SK-N-SH (cell line): ENCODE data around the gene BAHCC1. TPM values are rescaled to one million over a fixed set of nuclear protein-coding genes. Genes with fewer than 3 reads are reported as not detected.

Experiments used
- CTCF ChIA-PET: fragments of 300-600, 350-600 bp; formaldehyde crosslinking; extraction: SDS; loops from one replicate; lab custom pipeline; 2021; lab: Yijun Ruan, JAX
- POLR2A ChIA-PET: fragments of 350-600 bp; sonication (Branson Sonifier 250); formaldehyde crosslinking; extraction: SDS; loops from one replicate; lab custom pipeline; 2020; ENCODE audit warnings: antibody characterized with exemption, inconsistent platforms; lab: Yijun Ruan, JAX
- DNase-seq: peaks from one replicate; pipeline ENCODE4 v3.0.0; 2012
- H2AFZ ChIP-seq: fragments of 200-600 bp; sonication (generic); 2 replicates; pipeline ENCODE4 v1.8.1; 2016; ENCODE audit warnings: antibody characterized with exemption, mild to moderate bottlenecking, low read depth
- H3F3A ChIP-seq: fragments of 200-600 bp; sonication (generic); replicated peaks from 2 replicates; pipeline ENCODE3; 2016; ENCODE audit warnings: antibody characterized with exemption, mild to moderate bottlenecking; ENCODE audit not compliant: insufficient read depth
- H3K27ac ChIP-seq, 2 experiments: fragments of 200-500 bp in 1 of 2; fragments of 200-600 bp in 1 of 2; sonication (Bioruptor generic) in 1 of 2; sonication (generic), shearing (Covaris generic) in 1 of 2; 2 replicates each; pipeline versions ENCODE4 v1.5.1 to v1.6.1; 2014 to 2016; ENCODE audit warnings: low read depth in 2 of 2, inconsistent platforms in 1 of 2, low read length in 1 of 2, mild to moderate bottlenecking in 1 of 2, mixed read lengths in 1 of 2
- H3K27me3 ChIP-seq: fragments of 200-600 bp; sonication (generic), shearing (Covaris generic); 2 replicates; pipeline ENCODE4 v1.6.1; 2016; ENCODE audit warnings: mixed run types; ENCODE audit not compliant: insufficient read depth
- H3K36me3 ChIP-seq, 2 experiments: fragments of 200-500 bp in 1 of 2; fragments of 200-600 bp in 1 of 2; sonication (Bioruptor generic) in 1 of 2; sonication (generic) in 1 of 2; replicated peaks in 1 of 2; 2 replicates each; pipeline versions ENCODE3 to v1.5.1; 2014 to 2016; ENCODE audit warnings: low read length in 1 of 2, mild to moderate bottlenecking in 1 of 2; ENCODE audit not compliant: insufficient read depth in 2 of 2, control insufficient read depth in 1 of 2
- H3K4me1 ChIP-seq, 2 experiments: fragments of 200-500 bp in 1 of 2; fragments of 200-600 bp in 1 of 2; sonication (Bioruptor generic) in 1 of 2; sonication (generic), shearing (Covaris generic) in 1 of 2; 2 replicates each; pipeline versions ENCODE4 v1.5.1 to v1.6.1; 2014 to 2016; ENCODE audit warnings: low read depth in 1 of 2, low read length in 1 of 2, mixed run types in 1 of 2; ENCODE audit not compliant: insufficient read depth in 2 of 2, control insufficient read depth in 1 of 2
- H3K4me2 ChIP-seq: fragments of 200-600 bp; sonication (generic), shearing (Covaris generic); 2 replicates; pipeline ENCODE4 v1.6.1; 2017; ENCODE audit warnings: mixed run types
- H3K4me3 ChIP-seq, 2 experiments: fragments of 200-500 bp in 1 of 2; fragments of 200-600 bp in 1 of 2; sonication (Bioruptor generic) in 1 of 2; sonication (generic), shearing (Covaris generic) in 1 of 2; 2 replicates each; pipeline versions ENCODE4 v1.5.1 to v1.8.1; 2014 to 2016; ENCODE audit warnings: low read depth in 2 of 2, inconsistent platforms in 1 of 2, low read length in 1 of 2, mild to moderate bottlenecking in 1 of 2, mixed read lengths in 1 of 2, moderate library complexity in 1 of 2
- H3K79me2 ChIP-seq: fragments of 200-600 bp; sonication (generic); 2 replicates; pipeline ENCODE4 v1.8.1; 2017; ENCODE audit warnings: mild to moderate bottlenecking; ENCODE audit not compliant: insufficient read depth
- H3K9ac ChIP-seq: fragments of 200-600 bp; sonication (generic); 2 replicates; pipeline ENCODE4 v1.6.1; 2017; ENCODE audit warnings: mixed run types
- H3K9me2 ChIP-seq: fragments of 200-600 bp; sonication (generic); 2 replicates; pipeline ENCODE4 v1.6.1; 2017; ENCODE audit warnings: mixed run types
- H3K9me3 ChIP-seq: fragments of 200-600 bp; sonication (generic); 2 replicates; pipeline ENCODE4 v1.6.1; 2017; ENCODE audit warnings: mixed run types, mild to moderate bottlenecking, moderate library complexity
- H4K20me1 ChIP-seq: fragments of 200-600 bp; sonication (generic); 2 replicates; pipeline ENCODE4 v1.6.1; 2017; ENCODE audit warnings: mild to moderate bottlenecking, mixed run types; ENCODE audit not compliant: insufficient read depth
- ELF1 ChIP-seq: IDR thresholded peaks from 2 replicates; pipeline ENCODE4 v1.4.0; 2012
- EP300 ChIP-seq, 2 experiments: IDR thresholded peaks; 2 replicates each; pipeline versions ENCODE4 v1.4.0 to v1.6.1; 2012; ENCODE audit warnings: borderline replicate concordance in 1 of 2, low read depth in 1 of 2, low read length in 1 of 2
- EZH2phosphoT487 ChIP-seq: fragments of 200-600 bp; sonication (generic); IDR thresholded peaks from 2 replicates; pipeline ENCODE4 v1.6.1; 2017; ENCODE audit warnings: low read depth, mixed run types, mild to moderate bottlenecking, antibody characterized with exemption, moderate library complexity, borderline replicate concordance
- FOXJ3 ChIP-seq: sonication (generic); formaldehyde crosslinking; IDR thresholded peaks from 2 replicates; pipeline ENCODE4 v1.5.1; 2020; ENCODE audit warnings: mild to moderate bottlenecking, missing genetic modification reagents
- GATA2 ChIP-seq: sonication (generic); formaldehyde crosslinking; IDR thresholded peaks from 2 replicates; pipeline ENCODE4 v1.5.0; 2020; ENCODE audit warnings: mild to moderate bottlenecking, missing genetic modification reagents
- MEF2A ChIP-seq: IDR thresholded peaks from 2 replicates; pipeline ENCODE4 v1.4.0; 2012; ENCODE audit warnings: low read depth, borderline replicate concordance
- NFIC ChIP-seq: IDR thresholded peaks from 2 replicates; pipeline ENCODE4 v1.4.0; 2012; ENCODE audit warnings: borderline replicate concordance
- POLR2AphosphoS5 ChIP-seq: IDR thresholded peaks from 2 replicates; pipeline ENCODE4 v1.6.1; 2012; ENCODE audit warnings: low read depth, low read length
- RAD21 ChIP-seq: IDR thresholded peaks from 2 replicates; pipeline ENCODE4 v1.6.1; 2012; ENCODE audit warnings: mild to moderate bottlenecking, low read length
- RCOR1 ChIP-seq: fragments of 150-350 bp; IDR thresholded peaks from 2 replicates; pipeline ENCODE4 v1.6.1; 2017; ENCODE audit warnings: antibody characterized with exemption, low read length
- RFX5 ChIP-seq: IDR thresholded peaks from 2 replicates; pipeline ENCODE4 v1.6.1; 2012; ENCODE audit warnings: mild to moderate bottlenecking, improper control_type of control experiment, low read length
- SIN3A ChIP-seq: IDR thresholded peaks from 2 replicates; pipeline ENCODE4 v1.6.1; 2012; ENCODE audit warnings: low read depth, mild to moderate bottlenecking, low read length, moderate library complexity, borderline replicate concordance
- SMC3 ChIP-seq: IDR thresholded peaks from 2 replicates; pipeline ENCODE4 v1.6.1; 2012; ENCODE audit warnings: low read depth, low read length, improper control_type of control experiment
- TAF1 ChIP-seq: IDR thresholded peaks from 2 replicates; pipeline ENCODE4 v1.6.1; 2012; ENCODE audit warnings: low read depth, mild to moderate bottlenecking, low read length, moderate library complexity, borderline replicate concordance
- TCF12 ChIP-seq: IDR thresholded peaks from 2 replicates; pipeline ENCODE4 v1.4.0; 2012
- YY1 ChIP-seq: IDR thresholded peaks from 2 replicates; pipeline ENCODE4 v1.4.0; 2012; ENCODE audit warnings: low read depth, mild to moderate bottlenecking
- WGBS: methylation state at CpG from one replicate; pipeline ENCODE4 v1.1.6; 2017; ENCODE audit warnings: low lambda C conversion rate; 5-methylcytosine and 5-hydroxymethylcytosine counted together
- polyA plus RNA-seq, 3 experiments: library from polyadenylated mRNA; depleted of rRNA; stranded (reverse); fragments of >200 nt; gene quantifications; 2 replicates each; pipeline ENCODE4 v1.2.3, GENCODE V29; 2012
- TF ChIP-seq, protein P1 (sequence below): IDR thresholded peaks from 2 replicates; pipeline ENCODE4 v1.6.1; 2012; ENCODE audit warnings: mild to moderate bottlenecking, low read depth, low read length, moderate library complexity
- TF ChIP-seq, protein P2 (sequence below): IDR thresholded peaks from 2 replicates; pipeline ENCODE4 v1.4.0; 2012; ENCODE audit warnings: low read depth, borderline replicate concordance
- TF ChIP-seq, protein P3 (sequence below): fragments of 150-350 bp; IDR thresholded peaks from 2 replicates; pipeline ENCODE4 v1.6.1; 2016; ENCODE audit warnings: mild to moderate bottlenecking, low read depth, low read length
- TF ChIP-seq, protein P4 (sequence below): IDR thresholded peaks from 2 replicates; pipeline ENCODE4 v1.4.0; 2012; ENCODE audit warnings: low read depth
- TF ChIP-seq, protein P5 (sequence below): fragments of 200-600 bp; sonication (generic); IDR thresholded peaks from 2 replicates; pipeline ENCODE4 v1.6.1; 2017; ENCODE audit warnings: antibody characterized with exemption, mild to moderate bottlenecking, moderate library complexity

Gene BAHCC1
- polyA plus RNA-seq, 1 of the 3 experiments (the other 2 are of a cell fraction), result 6.4 TPM

DNA sequence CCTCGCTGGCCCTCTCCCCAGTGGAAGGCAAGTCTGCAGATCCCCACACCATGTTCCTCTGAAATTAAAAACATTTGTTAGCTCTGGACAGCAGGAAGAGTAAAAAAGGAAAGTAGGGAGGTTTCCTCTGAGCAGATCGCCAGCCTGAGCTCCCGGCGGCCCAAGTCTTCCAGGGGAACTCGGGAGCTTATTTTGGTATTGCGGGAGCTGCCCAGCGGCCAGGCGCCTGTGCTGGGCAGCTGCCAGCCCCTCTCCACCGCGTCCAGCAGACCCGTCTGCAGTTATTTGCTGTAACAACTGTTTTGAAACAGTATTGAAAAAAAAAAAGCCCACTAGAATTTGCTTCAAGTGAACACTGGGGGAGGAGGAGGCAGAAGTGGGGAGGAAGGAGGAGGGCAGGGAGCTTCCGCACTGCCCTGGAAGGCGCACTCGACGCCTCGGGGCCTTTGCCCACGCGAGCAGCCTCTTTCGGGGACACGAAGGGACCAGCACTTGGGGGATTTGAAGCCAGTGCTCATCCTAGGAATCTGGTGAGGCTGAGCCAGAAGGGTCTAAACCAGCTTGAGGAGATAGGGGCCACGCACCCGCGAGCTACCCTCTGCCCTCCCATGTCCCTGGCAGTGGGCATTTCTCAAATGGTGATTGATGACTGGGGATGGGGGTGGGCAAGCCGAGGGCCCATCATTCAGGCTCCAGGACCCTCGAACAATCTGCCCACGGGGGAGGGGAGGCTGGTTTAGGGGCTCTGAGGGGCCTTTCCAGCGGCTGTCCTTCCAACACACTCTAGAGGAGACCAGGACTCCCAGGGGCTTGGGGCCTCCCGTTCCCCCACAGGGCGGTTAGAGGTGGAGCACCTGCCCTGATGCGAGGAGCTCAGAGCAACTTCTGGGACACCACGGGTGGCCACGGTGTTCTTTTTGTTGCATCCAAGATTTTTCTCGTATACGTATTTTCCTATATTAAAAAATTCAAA is 3.0 kb upstream of the BAHCC1 start (continued):
- TF ChIP-seq, protein P1, sequence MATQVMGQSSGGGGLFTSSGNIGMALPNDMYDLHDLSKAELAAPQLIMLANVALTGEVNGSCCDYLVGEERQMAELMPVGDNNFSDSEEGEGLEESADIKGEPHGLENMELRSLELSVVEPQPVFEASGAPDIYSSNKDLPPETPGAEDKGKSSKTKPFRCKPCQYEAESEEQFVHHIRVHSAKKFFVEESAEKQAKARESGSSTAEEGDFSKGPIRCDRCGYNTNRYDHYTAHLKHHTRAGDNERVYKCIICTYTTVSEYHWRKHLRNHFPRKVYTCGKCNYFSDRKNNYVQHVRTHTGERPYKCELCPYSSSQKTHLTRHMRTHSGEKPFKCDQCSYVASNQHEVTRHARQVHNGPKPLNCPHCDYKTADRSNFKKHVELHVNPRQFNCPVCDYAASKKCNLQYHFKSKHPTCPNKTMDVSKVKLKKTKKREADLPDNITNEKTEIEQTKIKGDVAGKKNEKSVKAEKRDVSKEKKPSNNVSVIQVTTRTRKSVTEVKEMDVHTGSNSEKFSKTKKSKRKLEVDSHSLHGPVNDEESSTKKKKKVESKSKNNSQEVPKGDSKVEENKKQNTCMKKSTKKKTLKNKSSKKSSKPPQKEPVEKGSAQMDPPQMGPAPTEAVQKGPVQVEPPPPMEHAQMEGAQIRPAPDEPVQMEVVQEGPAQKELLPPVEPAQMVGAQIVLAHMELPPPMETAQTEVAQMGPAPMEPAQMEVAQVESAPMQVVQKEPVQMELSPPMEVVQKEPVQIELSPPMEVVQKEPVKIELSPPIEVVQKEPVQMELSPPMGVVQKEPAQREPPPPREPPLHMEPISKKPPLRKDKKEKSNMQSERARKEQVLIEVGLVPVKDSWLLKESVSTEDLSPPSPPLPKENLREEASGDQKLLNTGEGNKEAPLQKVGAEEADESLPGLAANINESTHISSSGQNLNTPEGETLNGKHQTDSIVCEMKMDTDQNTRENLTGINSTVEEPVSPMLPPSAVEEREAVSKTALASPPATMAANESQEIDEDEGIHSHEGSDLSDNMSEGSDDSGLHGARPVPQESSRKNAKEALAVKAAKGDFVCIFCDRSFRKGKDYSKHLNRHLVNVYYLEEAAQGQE, result no peak
- no peak for TF ChIP-seq GATA2 (CRISPR knock-in tag)
- no peak for TF ChIP-seq TCF12
- TF ChIP-seq RCOR1, result peak; percentile 72
- TF ChIP-seq RFX5, result no peak
- no peak for TF ChIP-seq SMC3
- no peak for TF ChIP-seq POLR2AphosphoS5
- TF ChIP-seq MEF2A, result no peak

DNA sequence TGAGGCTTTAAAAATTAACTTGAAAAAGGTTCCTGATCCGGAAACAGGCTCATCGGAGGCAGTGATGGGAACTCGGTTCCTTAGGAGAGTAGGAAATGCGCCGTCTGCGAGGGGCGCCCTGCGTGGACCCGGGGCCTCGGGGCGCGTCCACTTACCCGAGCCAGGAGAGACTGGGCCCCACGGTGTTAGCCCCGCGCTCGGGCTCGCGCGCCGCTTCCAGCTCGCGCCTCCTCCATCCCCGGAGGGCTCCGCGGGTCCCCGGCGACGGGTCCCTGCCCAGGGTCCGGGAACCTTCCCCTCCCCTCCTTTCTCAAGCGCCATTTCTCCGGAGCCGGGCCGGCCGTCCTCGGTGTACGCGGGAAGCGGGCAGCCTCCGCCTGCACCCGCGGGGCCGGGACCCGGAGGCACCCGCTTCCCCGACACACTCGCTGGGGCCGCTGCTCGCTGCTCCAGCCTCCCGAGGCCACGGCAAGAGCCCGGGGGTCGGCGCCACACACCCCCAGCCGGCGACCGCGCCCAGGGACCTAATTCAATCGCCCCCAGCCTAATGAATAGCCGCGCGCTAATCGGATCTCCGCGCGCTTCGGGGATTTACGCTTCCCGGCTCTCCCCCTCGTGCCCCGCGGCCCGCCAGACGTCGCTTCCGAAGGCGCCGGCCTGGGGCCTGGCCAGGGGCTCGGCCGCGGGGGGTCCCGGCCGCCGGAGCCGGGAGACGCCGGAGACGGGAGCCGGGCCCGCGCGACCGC is 2.2 kb upstream of the BAHCC1 start:
- Histone ChIP-seq H3K9me3 (no peaks in the 10 kb centered on the region), H3K27ac (peak overlapping the region; percentile 53 to 81; a peak in 2 of 4 replicates), H3K4me1 (peaks cover 31 to 78% of the 10 kb centered on the region in 2 experiments), H3K9me2 (no peaks in the 10 kb centered on the region), H4K20me1 (peaks cover 35% of the 10 kb centered on the region), H3K4me2 (peak overlapping the region; percentile 93), H2AFZ (no peak overlapping the region), H3K4me3 (peak overlapping the region; percentile 70 to 73), H3K9ac (peak overlapping the region; percentile 82), H3K27me3 (no peaks in the 10 kb centered on the region), H3F3A (peaks cover 34% of the 10 kb centered on the region), H3K36me3 (no peaks in the 10 kb centered on the region), H3K79me2 (peaks cover 47% of the 10 kb centered on the region)
- POLR2A ChIA-PET, result interaction anchor here (0.9 to 1.8 kb wide), 2 partner anchors 36 to 44 kb away, joined by 3 to 8 read pairs; no protein-coding TSS in a partner anchor
- DNase-seq, result peak; percentile 75
- CTCF ChIA-PET, result interaction anchor here (0.9 to 8.6 kb wide), 22 partner anchors 8 to 140 kb away, joined by 3 to 104 read pairs (median 5); partner anchors contain the start of gene SLC38A10
- 3% methylated on average over 32 of the region's 93 CpGs for WGBS
- TF ChIP-seq, protein P2, sequence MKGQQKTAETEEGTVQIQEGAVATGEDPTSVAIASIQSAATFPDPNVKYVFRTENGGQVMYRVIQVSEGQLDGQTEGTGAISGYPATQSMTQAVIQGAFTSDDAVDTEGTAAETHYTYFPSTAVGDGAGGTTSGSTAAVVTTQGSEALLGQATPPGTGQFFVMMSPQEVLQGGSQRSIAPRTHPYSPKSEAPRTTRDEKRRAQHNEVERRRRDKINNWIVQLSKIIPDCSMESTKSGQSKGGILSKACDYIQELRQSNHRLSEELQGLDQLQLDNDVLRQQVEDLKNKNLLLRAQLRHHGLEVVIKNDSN, result no peak
- TF ChIP-seq, protein P3, sequence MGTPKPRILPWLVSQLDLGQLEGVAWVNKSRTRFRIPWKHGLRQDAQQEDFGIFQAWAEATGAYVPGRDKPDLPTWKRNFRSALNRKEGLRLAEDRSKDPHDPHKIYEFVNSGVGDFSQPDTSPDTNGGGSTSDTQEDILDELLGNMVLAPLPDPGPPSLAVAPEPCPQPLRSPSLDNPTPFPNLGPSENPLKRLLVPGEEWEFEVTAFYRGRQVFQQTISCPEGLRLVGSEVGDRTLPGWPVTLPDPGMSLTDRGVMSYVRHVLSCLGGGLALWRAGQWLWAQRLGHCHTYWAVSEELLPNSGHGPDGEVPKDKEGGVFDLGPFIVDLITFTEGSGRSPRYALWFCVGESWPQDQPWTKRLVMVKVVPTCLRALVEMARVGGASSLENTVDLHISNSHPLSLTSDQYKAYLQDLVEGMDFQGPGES, result no peak
- TF ChIP-seq, protein P4, sequence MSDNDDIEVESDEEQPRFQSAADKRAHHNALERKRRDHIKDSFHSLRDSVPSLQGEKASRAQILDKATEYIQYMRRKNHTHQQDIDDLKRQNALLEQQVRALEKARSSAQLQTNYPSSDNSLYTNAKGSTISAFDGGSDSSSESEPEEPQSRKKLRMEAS, result no peak
- no peak for TF ChIP-seq MEF2A
- TF ChIP-seq ELF1, result no peak
- no peak for TF ChIP-seq FOXJ3
- TF ChIP-seq NFIC, result no peak
- no peak for TF ChIP-seq RCOR1
- no peak for TF ChIP-seq TAF1
- TF ChIP-seq EP300 (IDR thresholded peaks at IDR 0.05; ENCODE audit: borderline replicate concordance in 1 of 2, low read depth in 1 of 2, low read length in 1 of 2), result no peak
- TF ChIP-seq SIN3A, result no peak; the same call in 1 of the 2 replicates
- TF ChIP-seq, protein P5, sequence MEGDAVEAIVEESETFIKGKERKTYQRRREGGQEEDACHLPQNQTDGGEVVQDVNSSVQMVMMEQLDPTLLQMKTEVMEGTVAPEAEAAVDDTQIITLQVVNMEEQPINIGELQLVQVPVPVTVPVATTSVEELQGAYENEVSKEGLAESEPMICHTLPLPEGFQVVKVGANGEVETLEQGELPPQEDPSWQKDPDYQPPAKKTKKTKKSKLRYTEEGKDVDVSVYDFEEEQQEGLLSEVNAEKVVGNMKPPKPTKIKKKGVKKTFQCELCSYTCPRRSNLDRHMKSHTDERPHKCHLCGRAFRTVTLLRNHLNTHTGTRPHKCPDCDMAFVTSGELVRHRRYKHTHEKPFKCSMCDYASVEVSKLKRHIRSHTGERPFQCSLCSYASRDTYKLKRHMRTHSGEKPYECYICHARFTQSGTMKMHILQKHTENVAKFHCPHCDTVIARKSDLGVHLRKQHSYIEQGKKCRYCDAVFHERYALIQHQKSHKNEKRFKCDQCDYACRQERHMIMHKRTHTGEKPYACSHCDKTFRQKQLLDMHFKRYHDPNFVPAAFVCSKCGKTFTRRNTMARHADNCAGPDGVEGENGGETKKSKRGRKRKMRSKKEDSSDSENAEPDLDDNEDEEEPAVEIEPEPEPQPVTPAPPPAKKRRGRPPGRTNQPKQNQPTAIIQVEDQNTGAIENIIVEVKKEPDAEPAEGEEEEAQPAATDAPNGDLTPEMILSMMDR, result no peak
- TF ChIP-seq YY1, result no peak; the same call in 1 of the 2 replicates
- no peak for TF ChIP-seq EZH2phosphoT487
- no peak for TF ChIP-seq RAD21
